Measurements from ENCODE around the gene MGAT4C. TPM values are rescaled to one million over a fixed set of nuclear protein-coding genes. Genes with fewer than 3 reads are reported as not detected.

MGAT4C gene
- total RNA-seq, 1 donor from 2014 or later = 0.46 TPM

- Mint-ChIP-seq H3K27me3 (ENCODE audit: unreplicated experiment) (no peaks in the 10 kb centered on the region), H3K27ac (ENCODE audit: unreplicated experiment) (no peak overlapping the region), H3K9me3 (ENCODE audit: unreplicated experiment) (no peaks in the 10 kb centered on the region), H3K36me3 (ENCODE audit: unreplicated experiment) (no peaks in the 10 kb centered on the region), H3K4me1 (ENCODE audit: unreplicated experiment) (peaks cover 10% of the 10 kb centered on the region), H3K4me3 (ENCODE audit: unreplicated experiment) (no peak overlapping the region)
- DNase-seq (ENCODE audit: extremely low spot score, unreplicated experiment) = no peak
- TF ChIP-seq CTCF (IDR thresholded peaks at IDR 0.05) = no peak
Observed at GRCh38 chr12:86249276-86249675, 6.9 kb downstream of the MGAT4C start.

- Mint-ChIP-seq H3K27me3 (ENCODE audit: unreplicated experiment) (no peaks in the 10 kb centered on the region), H3K9me3 (ENCODE audit: unreplicated experiment) (no peaks in the 10 kb centered on the region), H3K4me3 (ENCODE audit: unreplicated experiment) (no peak overlapping the region), H3K4me1 (ENCODE audit: unreplicated experiment) (peaks cover 10% of the 10 kb centered on the region), H3K36me3 (ENCODE audit: unreplicated experiment) (no peaks in the 10 kb centered on the region), H3K27ac (ENCODE audit: unreplicated experiment) (no peak overlapping the region)
- DNase-seq (ENCODE audit: extremely low spot score, unreplicated experiment) = no peak
- no peak for TF ChIP-seq CTCF (IDR thresholded peaks at IDR 0.05)
Observed at GRCh38 chr12:86247871-86248270, 8.3 kb downstream of the MGAT4C start.

- no peaks in the 10 kb centered on the region for H3K27me3 Mint-ChIP-seq (ENCODE audit: unreplicated experiment)
- no peak for TF ChIP-seq CTCF (IDR thresholded peaks at IDR 0.05)
- no peaks in the 10 kb centered on the region for H3K4me1 Mint-ChIP-seq (ENCODE audit: unreplicated experiment)
- no peak overlapping the region for H3K4me3 Mint-ChIP-seq (ENCODE audit: unreplicated experiment)
- H3K36me3 Mint-ChIP-seq (ENCODE audit: unreplicated experiment) = no peaks in the 10 kb centered on the region
- H3K27ac Mint-ChIP-seq (ENCODE audit: unreplicated experiment) = no peak overlapping the region
- no peak for DNase-seq (ENCODE audit: extremely low spot score, unreplicated experiment)
- no peaks in the 10 kb centered on the region for H3K9me3 Mint-ChIP-seq (ENCODE audit: unreplicated experiment)
Observed at GRCh38 chr12:86241600-86241999, 14.6 kb downstream of the MGAT4C start.

GRCh38 chr12:86234316-86234855 lies 21.8 kb downstream of the MGAT4C start:
- H3K9me3 Mint-ChIP-seq (ENCODE audit: unreplicated experiment) = no peaks in the 10 kb centered on the region
- no peak overlapping the region for H3K27ac Mint-ChIP-seq (ENCODE audit: unreplicated experiment)
- H3K27me3 Mint-ChIP-seq (ENCODE audit: unreplicated experiment) = no peaks in the 10 kb centered on the region
- H3K4me3 Mint-ChIP-seq (ENCODE audit: unreplicated experiment) = no peak overlapping the region
- DNase-seq (ENCODE audit: extremely low spot score, unreplicated experiment) = no peak
- no peak for TF ChIP-seq CTCF (IDR thresholded peaks at IDR 0.05)
- H3K36me3 Mint-ChIP-seq (ENCODE audit: unreplicated experiment) = no peaks in the 10 kb centered on the region
- H3K4me1 Mint-ChIP-seq (ENCODE audit: unreplicated experiment) = peaks cover 11% of the 10 kb centered on the region

- Mint-ChIP-seq H3K4me1 (ENCODE audit: unreplicated experiment) (peaks cover 14% of the 10 kb centered on the region), H3K27me3 (ENCODE audit: unreplicated experiment) (no peaks in the 10 kb centered on the region), H3K4me3 (ENCODE audit: unreplicated experiment) (no peak overlapping the region), H3K27ac (ENCODE audit: unreplicated experiment) (no peak overlapping the region), H3K36me3 (ENCODE audit: unreplicated experiment) (no peaks in the 10 kb centered on the region), H3K9me3 (ENCODE audit: unreplicated experiment) (no peaks in the 10 kb centered on the region)
- no peak for DNase-seq (ENCODE audit: extremely low spot score, unreplicated experiment)
- no peak for TF ChIP-seq CTCF (IDR thresholded peaks at IDR 0.05)
Observed at GRCh38 chr12:86233126-86233525, 23.1 kb downstream of the MGAT4C start.
